Ovary (tissue), 3 donors: ENCODE results near the gene WWTR1.

Source experiments
- POLR2A ChIP-seq: fragments of 450-650 bp; IDR thresholded peaks from one replicate; pipeline ENCODE4 v1.6.1; 2017; ENCODE audit warnings: antibody characterized with exemption, mild to moderate bottlenecking, moderate library complexity
- TF ChIP-seq, protein P1 (sequence below), 3 donors: fragments of 450-650 bp in 2 of 3; fragments of 200-600 bp in 1 of 3; IDR thresholded peaks; one replicate each; pipeline versions ENCODE4 v1.5.1 to v1.8.0; 2016 to 2022; ENCODE audit warnings: antibody characterized with exemption in 3 of 3, mild to moderate bottlenecking in 1 of 3
- donor health status: DM: no; HTN: no; CAD: no.

DNA sequence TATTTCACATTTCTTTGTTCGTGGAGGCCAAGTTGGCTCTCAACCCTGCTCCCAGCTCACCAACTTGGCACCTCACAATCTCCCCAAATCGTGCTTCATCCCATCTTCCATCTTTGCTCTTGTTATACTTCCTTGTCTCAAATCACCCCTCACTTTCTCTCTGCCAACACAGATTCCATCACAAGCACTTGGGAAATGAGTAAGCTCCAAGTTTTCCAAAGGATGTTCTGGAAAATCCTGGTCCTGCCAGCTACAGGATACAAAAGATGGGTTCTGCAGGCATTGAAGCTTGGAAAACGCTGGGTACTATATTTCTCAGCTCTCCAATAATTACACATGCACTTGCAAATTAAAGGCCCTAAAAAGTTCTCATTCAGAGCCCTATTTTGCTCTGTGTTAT is 187.4 kb downstream of the WWTR1 start:
- TF ChIP-seq, protein P1, sequence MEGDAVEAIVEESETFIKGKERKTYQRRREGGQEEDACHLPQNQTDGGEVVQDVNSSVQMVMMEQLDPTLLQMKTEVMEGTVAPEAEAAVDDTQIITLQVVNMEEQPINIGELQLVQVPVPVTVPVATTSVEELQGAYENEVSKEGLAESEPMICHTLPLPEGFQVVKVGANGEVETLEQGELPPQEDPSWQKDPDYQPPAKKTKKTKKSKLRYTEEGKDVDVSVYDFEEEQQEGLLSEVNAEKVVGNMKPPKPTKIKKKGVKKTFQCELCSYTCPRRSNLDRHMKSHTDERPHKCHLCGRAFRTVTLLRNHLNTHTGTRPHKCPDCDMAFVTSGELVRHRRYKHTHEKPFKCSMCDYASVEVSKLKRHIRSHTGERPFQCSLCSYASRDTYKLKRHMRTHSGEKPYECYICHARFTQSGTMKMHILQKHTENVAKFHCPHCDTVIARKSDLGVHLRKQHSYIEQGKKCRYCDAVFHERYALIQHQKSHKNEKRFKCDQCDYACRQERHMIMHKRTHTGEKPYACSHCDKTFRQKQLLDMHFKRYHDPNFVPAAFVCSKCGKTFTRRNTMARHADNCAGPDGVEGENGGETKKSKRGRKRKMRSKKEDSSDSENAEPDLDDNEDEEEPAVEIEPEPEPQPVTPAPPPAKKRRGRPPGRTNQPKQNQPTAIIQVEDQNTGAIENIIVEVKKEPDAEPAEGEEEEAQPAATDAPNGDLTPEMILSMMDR (IDR thresholded peaks at IDR 0.05) = no peak
- no peak for TF ChIP-seq POLR2A
